ENCODE results near the gene SLC15A3. TPM values are rescaled to one million over a fixed set of nuclear protein-coding genes. Genes with fewer than 3 reads are reported as not detected.

Gene SLC15A3
- total RNA-seq, 1 experiment from 2014 or later = 8.7 TPM

DNA sequence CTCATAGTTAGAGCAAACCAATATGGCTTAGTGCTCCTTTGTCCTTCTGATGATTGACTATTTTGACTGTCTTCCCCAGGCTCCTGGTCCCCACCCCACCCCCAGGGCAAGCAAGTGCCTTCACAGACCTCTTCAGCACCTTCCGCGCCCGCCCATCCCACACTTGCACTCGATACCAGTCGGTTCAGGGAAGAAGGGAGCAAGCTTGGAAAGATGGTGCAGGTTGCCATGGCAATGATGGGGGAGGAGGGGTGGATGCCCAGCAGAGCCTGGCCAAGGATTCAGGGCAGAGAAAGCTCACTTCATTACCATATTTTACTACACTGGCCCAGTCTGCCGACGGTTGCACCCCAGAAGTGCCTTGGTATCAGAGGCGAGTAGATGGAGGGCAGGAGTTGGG lies 25.5 kb downstream of the SLC15A3 start:
- CTCF ChIA-PET = interaction anchor here (0.5 kb wide), 1 partner anchor 217 kb away, joined by 3 read pairs; no protein-coding TSS in a partner anchor
- BruUV-seq (replicated peaks) = no TSS peak
- intact Hi-C loops (cut with micrococcal nuclease; ENCODE audit: unreplicated experiment) (no loop called here), in situ Hi-C loops (cut with HindIII; ENCODE audit: low pct_unique_long_range_greater_than_20kb, low sequenced_read_pairs) (no loop called here)
- H3K27me3 ChIP-seq (ENCODE audit: control insufficient read depth, insufficient read depth, low read length) = no peaks in the 10 kb centered on the region
- DNase-seq (ENCODE audit: low read depth, low spot score) (no peak), ATAC-seq (no peak)
- H3K9me3 ChIP-seq (ENCODE audit: control insufficient read depth, insufficient read depth, low read depth, low read length) = no peaks in the 10 kb centered on the region
- peaks cover 18% of the 10 kb centered on the region for H3K4me1 ChIP-seq (ENCODE audit: control insufficient read depth, insufficient read depth, low read length)
- no peak overlapping the region for H3K4me3 ChIP-seq (ENCODE audit: low read depth in 2 of 2, low read length in 2 of 2)
- H3K27ac ChIP-seq (ENCODE audit: low read length) = no peak overlapping the region
- POLR2A ChIA-PET = interaction anchor here (0.6 kb wide), 1 partner anchor 215 kb away, joined by 3 read pairs; no protein-coding TSS in a partner anchor
- TF ChIP-seq TCF7L2 (IDR thresholded peaks at IDR 0.05; ENCODE audit: low read depth, low read length) (no peak), SIN3A (IDR thresholded peaks at IDR 0.05; ENCODE audit: borderline replicate concordance, insufficient read depth, low read depth, low read length) (no peak), POLR2AphosphoS5 (IDR thresholded peaks at IDR 0.05; ENCODE audit: low read depth, low read length) (no peak)
- TF ChIP-seq, protein P1, sequence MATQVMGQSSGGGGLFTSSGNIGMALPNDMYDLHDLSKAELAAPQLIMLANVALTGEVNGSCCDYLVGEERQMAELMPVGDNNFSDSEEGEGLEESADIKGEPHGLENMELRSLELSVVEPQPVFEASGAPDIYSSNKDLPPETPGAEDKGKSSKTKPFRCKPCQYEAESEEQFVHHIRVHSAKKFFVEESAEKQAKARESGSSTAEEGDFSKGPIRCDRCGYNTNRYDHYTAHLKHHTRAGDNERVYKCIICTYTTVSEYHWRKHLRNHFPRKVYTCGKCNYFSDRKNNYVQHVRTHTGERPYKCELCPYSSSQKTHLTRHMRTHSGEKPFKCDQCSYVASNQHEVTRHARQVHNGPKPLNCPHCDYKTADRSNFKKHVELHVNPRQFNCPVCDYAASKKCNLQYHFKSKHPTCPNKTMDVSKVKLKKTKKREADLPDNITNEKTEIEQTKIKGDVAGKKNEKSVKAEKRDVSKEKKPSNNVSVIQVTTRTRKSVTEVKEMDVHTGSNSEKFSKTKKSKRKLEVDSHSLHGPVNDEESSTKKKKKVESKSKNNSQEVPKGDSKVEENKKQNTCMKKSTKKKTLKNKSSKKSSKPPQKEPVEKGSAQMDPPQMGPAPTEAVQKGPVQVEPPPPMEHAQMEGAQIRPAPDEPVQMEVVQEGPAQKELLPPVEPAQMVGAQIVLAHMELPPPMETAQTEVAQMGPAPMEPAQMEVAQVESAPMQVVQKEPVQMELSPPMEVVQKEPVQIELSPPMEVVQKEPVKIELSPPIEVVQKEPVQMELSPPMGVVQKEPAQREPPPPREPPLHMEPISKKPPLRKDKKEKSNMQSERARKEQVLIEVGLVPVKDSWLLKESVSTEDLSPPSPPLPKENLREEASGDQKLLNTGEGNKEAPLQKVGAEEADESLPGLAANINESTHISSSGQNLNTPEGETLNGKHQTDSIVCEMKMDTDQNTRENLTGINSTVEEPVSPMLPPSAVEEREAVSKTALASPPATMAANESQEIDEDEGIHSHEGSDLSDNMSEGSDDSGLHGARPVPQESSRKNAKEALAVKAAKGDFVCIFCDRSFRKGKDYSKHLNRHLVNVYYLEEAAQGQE (IDR thresholded peaks at IDR 0.05; ENCODE audit: insufficient read depth in 1 of 2, low read depth in 2 of 2, low read length in 1 of 2) = no peak
- TF ChIP-seq, protein P2, sequence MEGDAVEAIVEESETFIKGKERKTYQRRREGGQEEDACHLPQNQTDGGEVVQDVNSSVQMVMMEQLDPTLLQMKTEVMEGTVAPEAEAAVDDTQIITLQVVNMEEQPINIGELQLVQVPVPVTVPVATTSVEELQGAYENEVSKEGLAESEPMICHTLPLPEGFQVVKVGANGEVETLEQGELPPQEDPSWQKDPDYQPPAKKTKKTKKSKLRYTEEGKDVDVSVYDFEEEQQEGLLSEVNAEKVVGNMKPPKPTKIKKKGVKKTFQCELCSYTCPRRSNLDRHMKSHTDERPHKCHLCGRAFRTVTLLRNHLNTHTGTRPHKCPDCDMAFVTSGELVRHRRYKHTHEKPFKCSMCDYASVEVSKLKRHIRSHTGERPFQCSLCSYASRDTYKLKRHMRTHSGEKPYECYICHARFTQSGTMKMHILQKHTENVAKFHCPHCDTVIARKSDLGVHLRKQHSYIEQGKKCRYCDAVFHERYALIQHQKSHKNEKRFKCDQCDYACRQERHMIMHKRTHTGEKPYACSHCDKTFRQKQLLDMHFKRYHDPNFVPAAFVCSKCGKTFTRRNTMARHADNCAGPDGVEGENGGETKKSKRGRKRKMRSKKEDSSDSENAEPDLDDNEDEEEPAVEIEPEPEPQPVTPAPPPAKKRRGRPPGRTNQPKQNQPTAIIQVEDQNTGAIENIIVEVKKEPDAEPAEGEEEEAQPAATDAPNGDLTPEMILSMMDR (IDR thresholded peaks at IDR 0.05) = no peak
- no peaks in the 10 kb centered on the region; the same call in 1 of the 2 replicates for H3K36me3 ChIP-seq (ENCODE audit: control insufficient read depth, insufficient read depth, low read length)

DNA sequence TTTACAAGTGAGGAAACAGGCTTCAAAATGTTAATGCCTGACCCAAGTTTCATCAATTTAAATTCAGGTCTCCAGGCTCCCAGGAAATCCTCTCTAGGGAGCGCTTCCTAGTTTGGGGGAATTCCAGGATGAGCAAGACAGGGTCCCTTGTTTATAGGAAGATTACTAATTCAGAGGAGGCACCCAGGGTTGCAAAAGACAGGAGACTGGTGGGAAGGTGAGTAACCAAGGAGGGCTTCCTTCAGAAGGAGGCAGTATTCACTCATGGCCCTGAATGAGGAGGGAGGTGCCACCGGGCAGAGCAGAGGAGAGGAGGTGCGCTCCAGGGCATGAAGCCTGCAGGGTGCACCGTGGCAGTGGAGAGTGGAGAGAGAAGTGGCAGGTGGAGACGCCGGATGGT lies 26.1 kb downstream of the SLC15A3 start:
- in situ Hi-C loops (cut with HindIII; ENCODE audit: low pct_unique_long_range_greater_than_20kb, low sequenced_read_pairs) = no loop called here
- ATAC-seq (peak; percentile 23), DNase-seq (ENCODE audit: low read depth, low spot score) (no peak)
- ChIA-PET CTCF (interaction anchor here (0.6 kb wide), 1 partner anchor 188 kb away, joined by 3 read pairs; no protein-coding TSS in a partner anchor), POLR2A (no interaction called here)
- Histone ChIP-seq H3K4me1 (ENCODE audit: control insufficient read depth, insufficient read depth, low read length) (peaks cover 18% of the 10 kb centered on the region), H3K36me3 (ENCODE audit: control insufficient read depth, insufficient read depth, low read length) (no peaks in the 10 kb centered on the region; the same call in 1 of the 2 replicates), H3K9me3 (ENCODE audit: control insufficient read depth, insufficient read depth, low read depth, low read length) (no peaks in the 10 kb centered on the region), H3K27me3 (ENCODE audit: control insufficient read depth, insufficient read depth, low read length) (no peaks in the 10 kb centered on the region), H3K27ac (ENCODE audit: low read length) (peak overlapping the region; percentile 77), H3K4me3 (ENCODE audit: low read depth in 2 of 2, low read length in 2 of 2) (peak overlapping the region; percentile 67 to 75; a peak in 3 of 4 replicates)
- intact Hi-C loops (cut with micrococcal nuclease; ENCODE audit: unreplicated experiment) = no loop called here
- TSS peak; percentile 76 for BruUV-seq (replicated peaks)
- no peak for TF ChIP-seq TCF7L2 (IDR thresholded peaks at IDR 0.05; ENCODE audit: low read depth, low read length)
- no peak for TF ChIP-seq POLR2AphosphoS5 (IDR thresholded peaks at IDR 0.05; ENCODE audit: low read depth, low read length)
- TF ChIP-seq, protein P1 (IDR thresholded peaks at IDR 0.05; ENCODE audit: insufficient read depth in 1 of 2, low read depth in 2 of 2, low read length in 1 of 2) = no peak
- TF ChIP-seq SIN3A (IDR thresholded peaks at IDR 0.05; ENCODE audit: borderline replicate concordance, insufficient read depth, low read depth, low read length) = no peak
- TF ChIP-seq, protein P2 (IDR thresholded peaks at IDR 0.05) = no peak

All from Panc1 (cell line).